NCI-H146 treated with DMSO at 0.1 percent for 48 hours (cell line): Measurements from ENCODE around the gene RAB22A.
"Not testable (repeated sequence)": the region's sequence is repeated elsewhere in the genome, so short reads cannot be mapped to it uniquely, and the experiment has no call there.

ENCODE experiments used
- DNase-seq: peaks from one replicate; lab custom pipeline; 2025; ENCODE audit not compliant: unreplicated experiment; lab: John Stamatoyannopoulos, UW

RAB22A gene

DNA sequence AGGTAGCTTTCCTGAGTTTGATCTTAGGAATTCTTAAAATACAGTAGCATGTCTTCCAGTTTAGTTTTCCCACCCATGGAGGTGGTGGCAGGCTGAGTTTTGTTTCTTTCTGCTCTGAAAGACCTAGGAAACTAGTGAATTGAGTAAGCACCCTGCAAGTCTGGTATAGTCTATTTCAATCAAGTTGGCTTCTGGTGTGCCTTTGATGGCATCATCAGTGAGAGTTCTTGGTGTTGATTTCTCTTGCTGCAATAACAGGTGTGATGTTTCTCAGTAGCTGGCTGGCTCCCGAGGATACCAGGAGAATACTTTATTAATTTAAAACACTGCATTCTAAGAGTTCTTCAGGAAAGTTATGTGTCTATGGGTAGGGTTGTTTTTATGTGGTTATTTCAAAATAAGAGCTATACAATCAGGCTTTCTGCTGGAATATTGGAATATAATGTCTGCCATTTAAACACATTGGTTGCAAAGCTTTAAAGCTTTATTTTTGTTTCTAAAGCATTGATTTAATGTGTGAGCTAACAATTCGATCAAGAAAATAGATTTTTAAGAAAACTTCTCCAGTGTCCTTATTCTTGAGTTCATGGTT, 98.5 kb downstream of the RAB22A start:
- DNase-seq: no peak

DNA sequence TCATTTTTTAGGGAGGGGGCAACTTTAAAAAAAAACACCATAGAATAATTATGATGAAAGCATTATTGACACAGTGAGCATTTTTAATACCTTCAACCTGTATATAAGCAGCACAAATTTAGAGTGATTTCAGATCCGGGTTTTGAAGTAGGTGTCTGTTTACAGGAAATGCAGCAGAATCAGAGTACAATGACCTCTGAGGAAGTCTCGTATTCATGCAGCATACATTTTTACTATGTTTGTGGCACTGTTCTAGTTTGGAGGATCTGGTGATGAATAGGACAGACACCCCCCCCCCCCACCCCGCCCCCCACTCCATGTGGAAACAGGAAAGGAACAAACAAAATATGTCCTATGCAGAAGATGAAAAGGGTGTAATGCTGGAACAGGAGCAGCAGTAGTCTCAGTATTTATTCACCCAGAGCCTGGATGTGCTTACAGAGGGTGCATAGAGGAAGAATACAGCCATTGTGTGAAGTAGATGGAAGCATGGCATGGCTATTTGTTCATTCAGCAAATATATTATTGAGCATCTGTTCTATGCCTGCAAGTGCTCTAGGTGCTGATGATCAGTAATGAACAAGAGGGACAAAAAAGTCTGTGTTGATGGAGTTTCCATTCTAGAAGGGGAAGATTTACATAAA, 99.2 kb downstream of the RAB22A start:
- DNase-seq: no peak

DNA sequence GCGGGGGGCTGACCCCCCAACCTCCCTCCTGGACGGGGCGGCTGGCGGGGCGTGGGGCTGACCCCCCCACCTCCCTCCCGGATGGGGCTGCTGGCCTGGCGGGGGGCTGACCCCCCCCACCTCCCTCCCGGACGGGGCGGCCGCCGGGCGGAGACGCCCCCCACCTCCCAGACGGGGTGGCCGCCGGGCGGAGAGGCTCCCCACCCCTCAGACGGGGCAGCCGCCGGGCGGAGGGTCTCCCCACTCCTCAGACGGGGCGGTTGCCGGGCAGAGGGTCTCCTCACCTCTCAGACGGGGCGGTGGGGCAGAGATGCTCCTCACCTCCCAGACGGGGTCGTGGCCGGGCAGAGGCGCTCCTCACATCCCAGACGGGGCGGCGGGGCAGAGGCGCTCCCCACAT, 104.7 kb downstream of the RAB22A start:
- DNase-seq: not testable (repeated sequence)

DNA sequence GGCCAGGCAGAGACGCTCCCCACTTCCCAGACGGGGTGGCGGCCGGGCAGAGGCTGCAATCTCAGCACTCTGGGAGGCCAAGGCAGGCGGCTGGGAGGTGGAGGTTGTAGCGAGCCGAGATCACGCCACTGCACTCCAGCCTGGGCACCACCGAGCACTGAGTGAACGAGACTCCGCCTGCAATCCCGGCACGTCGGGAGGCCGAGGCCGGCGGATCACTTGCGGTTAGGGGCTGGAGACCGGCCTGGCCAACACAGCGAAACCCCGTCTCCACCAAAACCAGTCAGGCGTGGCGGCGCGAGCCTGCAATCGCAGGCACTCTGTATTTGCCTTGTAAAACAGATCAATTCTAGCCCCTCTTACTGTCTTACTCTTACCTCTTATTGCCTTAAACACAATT, 105.3 kb downstream of the RAB22A start:
- not testable (repeated sequence) for DNase-seq

DNA sequence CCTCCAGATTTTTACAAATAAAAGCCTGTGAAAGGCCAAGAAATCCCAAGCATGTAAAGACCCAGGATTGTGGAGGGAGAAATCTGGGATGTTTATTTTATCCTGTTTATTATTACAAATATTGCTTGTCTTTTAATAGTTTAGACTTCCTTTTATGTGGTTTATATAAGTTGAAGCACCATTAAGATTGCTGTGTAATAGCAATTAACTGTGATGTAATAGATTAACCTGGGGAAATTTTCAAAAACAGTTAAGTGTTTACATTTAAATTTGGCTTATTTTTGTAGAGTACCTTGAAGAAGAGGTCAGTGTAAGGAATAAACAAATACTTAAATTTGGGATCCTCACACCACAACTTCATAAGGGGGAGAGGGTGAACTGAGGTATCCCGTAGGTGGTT, 106.5 kb downstream of the RAB22A start:
- no peak for DNase-seq

DNA sequence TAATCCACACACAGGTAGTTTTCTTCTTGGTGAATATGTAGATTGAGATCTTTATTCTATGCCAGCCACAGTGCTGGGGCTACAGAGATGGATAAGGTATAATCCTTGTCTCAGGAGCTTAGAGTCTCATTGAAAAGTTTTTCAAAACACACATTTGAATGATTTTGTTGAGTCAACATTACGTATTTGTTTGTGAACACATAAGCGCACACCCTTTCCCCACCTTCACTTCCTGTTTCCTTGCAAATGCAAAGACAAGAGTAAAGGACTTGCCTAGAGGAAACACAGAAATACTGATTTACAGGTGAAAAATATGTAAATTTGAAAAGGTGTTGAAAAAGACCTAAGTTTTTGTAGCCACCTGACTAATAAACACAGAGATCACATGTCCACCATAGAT, 107.3 kb downstream of the RAB22A start:
- DNase-seq: no peak
